Measurements from ENCODE around the gene CT45A5.
A peak's percentile ranks its signal among the peaks of the same experiment; 100 is the strongest.
"Not testable (repeated sequence)": the region's sequence is repeated elsewhere in the genome, so short reads cannot be mapped to it uniquely, and the experiment has no call there.

Gene CT45A5

DNA sequence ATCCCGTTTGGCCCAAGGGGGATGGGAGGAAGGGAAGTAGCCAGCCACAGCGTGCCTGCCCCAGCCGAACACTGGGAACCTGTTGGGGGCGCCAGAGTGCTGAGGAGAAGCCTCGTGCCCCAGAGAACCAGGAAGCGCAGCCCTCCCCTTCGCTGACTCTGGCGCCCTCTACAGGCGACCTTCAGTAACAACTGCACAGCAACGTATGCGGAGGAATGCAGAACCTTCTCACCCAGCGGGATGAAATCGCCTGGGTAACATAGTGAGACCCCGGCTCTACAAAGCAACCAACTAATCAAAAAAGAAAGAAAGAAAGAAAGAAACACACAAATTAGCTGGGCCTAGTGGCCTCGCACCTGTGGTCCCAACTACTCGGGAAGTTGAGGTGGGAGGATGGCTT is at the start of gene CT45A5:
Gene CT45A5 (minus strand): TSS at position 101 of the 400 bp plus-strand sequence. CDS start 3,774 bp downstream, outside the sequence.
- in situ Hi-C loops (cut with MboI; ENCODE audit: low pct_unique_long_range_greater_than_20kb, low sequenced_read_pairs, unreplicated experiment); DNase-seq (ENCODE audit: low spot score): not testable (repeated sequence)

DNA sequence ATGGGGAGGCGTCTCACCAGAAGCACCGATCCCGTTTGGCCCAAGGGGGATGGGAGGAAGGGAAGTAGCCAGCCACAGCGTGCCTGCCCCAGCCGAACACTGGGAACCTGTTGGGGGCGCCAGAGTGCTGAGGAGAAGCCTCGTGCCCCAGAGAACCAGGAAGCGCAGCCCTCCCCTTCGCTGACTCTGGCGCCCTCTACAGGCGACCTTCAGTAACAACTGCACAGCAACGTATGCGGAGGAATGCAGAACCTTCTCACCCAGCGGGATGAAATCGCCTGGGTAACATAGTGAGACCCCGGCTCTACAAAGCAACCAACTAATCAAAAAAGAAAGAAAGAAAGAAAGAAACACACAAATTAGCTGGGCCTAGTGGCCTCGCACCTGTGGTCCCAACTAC is 34.6 kb upstream of the CT45A5 start, which contains the start of gene CT45A2:
Gene CT45A2 (minus strand): TSS at position 101 of the 400 bp plus-strand sequence. CDS start 3,747 bp downstream, outside the sequence.
- in situ Hi-C loops (cut with MboI; ENCODE audit: low pct_unique_long_range_greater_than_20kb, low sequenced_read_pairs, unreplicated experiment); DNase-seq (ENCODE audit: low spot score): not testable (repeated sequence)

GRCh38 chrX:135802687-135803086 is 17.4 kb upstream of the CT45A5 start, which contains the start of gene CT45A6:
CT45A6 (minus strand) TSS chrX:135802787; CDS start chrX:135798993, 3,794 bp downstream.
- DNase-seq (ENCODE audit: low spot score); in situ Hi-C loops (cut with MboI; ENCODE audit: low pct_unique_long_range_greater_than_20kb, low sequenced_read_pairs, unreplicated experiment): not testable (repeated sequence)

- in situ Hi-C loops (cut with MboI; ENCODE audit: low pct_unique_long_range_greater_than_20kb, low sequenced_read_pairs, unreplicated experiment); DNase-seq (ENCODE audit: low spot score): not testable (repeated sequence)
These were observed 17.2 kb downstream of the CT45A5 start, which contains the start of gene CT45A3 for GRCh38 chrX:135768091-135768490. CT45A3 (minus strand) TSS chrX:135768191; CDS start chrX:135764444, 3,747 bp downstream.

- in situ Hi-C loops (cut with MboI; ENCODE audit: low pct_unique_long_range_greater_than_20kb, low sequenced_read_pairs, unreplicated experiment); DNase-seq (ENCODE audit: low spot score): not testable (repeated sequence)
These were observed 40.6 kb downstream of the CT45A5 start for GRCh38 chrX:135744739-135745138.

- in situ Hi-C loops (cut with MboI; ENCODE audit: low pct_unique_long_range_greater_than_20kb, low sequenced_read_pairs, unreplicated experiment), result no loop called here
- TF ChIP-seq CTCF (IDR thresholded peaks at IDR 0.05; ENCODE audit: extremely low read depth, insufficient read depth, missing control alignments), result no peak
- no peak for DNase-seq (ENCODE audit: low spot score)
These were observed 44.0 kb downstream of the CT45A5 start for GRCh38 chrX:135741192-135741715.

DNA sequence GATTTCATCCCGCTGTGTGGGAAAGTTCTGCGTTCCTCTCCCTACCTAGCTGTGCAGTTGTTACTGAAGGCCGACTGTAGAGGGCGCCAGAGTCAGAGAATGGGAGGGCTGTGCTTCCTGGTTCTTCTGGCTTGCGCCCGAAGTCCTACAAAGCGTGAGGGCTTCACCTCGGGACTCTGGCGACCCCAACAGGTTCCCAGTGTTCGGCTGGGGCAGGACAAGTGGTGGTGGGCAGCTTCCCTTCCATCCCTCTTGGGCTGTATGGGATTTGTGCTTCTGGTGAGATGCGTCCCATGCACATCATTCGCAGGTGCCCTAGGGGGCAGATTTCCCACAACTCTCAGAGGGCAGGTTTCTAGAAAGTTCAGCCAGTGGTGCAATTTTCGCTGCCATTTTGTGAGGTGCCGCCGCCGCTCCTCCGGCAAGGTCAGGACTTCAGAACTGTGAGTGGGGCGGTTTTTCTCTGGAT is 44.6 kb downstream of the CT45A5 start:
- peak; percentile 44 for DNase-seq (ENCODE audit: low spot score)

GRCh38 chrX:135737366-135738071 is 47.8 kb downstream of the CT45A5 start:
- in situ Hi-C loops (cut with MboI; ENCODE audit: low pct_unique_long_range_greater_than_20kb, low sequenced_read_pairs, unreplicated experiment), result no loop called here
- DNase-seq (ENCODE audit: low spot score), result no peak

More for the DNA sequence above, 44.6 kb downstream of the CT45A5 start:
- TF ChIP-seq CTCF (IDR thresholded peaks at IDR 0.05; ENCODE audit: extremely low read depth, insufficient read depth, missing control alignments), result peak; percentile 66
- in situ Hi-C loops (cut with MboI; ENCODE audit: low pct_unique_long_range_greater_than_20kb, low sequenced_read_pairs, unreplicated experiment), result no loop called here

DNA sequence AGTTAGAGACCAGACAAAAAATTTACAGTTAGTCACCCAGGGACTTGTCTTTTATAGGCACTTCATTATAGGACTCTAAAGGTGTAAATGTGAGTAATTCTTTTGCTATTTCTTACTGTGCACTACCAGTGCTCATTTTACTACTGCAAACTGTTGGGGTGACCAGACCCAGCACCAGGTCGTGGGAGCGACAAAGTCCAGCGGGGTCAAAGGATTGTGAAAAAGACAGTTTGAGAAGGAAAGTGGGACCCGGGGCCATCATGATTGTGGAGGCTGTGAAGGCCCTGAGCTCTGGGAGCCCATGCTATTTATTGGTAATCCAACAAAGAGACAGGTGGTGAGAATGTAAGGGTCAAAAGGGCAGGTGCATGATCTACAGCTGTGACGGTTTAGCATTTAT is 50.6 kb downstream of the CT45A5 start:
- DNase-seq (ENCODE audit: low spot score); in situ Hi-C loops (cut with MboI; ENCODE audit: low pct_unique_long_range_greater_than_20kb, low sequenced_read_pairs, unreplicated experiment): not testable (repeated sequence)

More at GRCh38 chrX:135737366-135738071, 47.8 kb downstream of the CT45A5 start:
- no peak for TF ChIP-seq CTCF (IDR thresholded peaks at IDR 0.05; ENCODE audit: extremely low read depth, insufficient read depth, missing control alignments)
